DND-41 (cell line): ENCODE results near the gene MT1G.

Experiments
- ATAC-seq: fragments of 200-7000 bp; cut with Tn5 transposase; 3 replicates; pipeline ENCODE4 v1.9.1; 2021; ENCODE audit warnings: low read depth; ENCODE audit not compliant: insufficient read depth
- DNase-seq: peaks from one replicate; pipeline ENCODE4 v3.0.0-alpha.2; 2020
- H2AFZ ChIP-seq: 2 replicates; pipeline ENCODE4 v1.6.0; 2012; ENCODE audit warnings: low read depth, low read length
- H3K27ac ChIP-seq: 2 replicates; pipeline ENCODE4 v1.5.1; 2012; ENCODE audit warnings: low read length, inconsistent platforms
- H3K27me3 ChIP-seq: fragments of 200-600 bp; sonication (generic); 2 replicates; pipeline ENCODE4 v1.6.0; 2012; ENCODE audit warnings: low read length, mild to moderate bottlenecking, inconsistent platforms; ENCODE audit not compliant: insufficient read depth, poor library complexity
- H3K36me3 ChIP-seq: 2 replicates; pipeline ENCODE4 v1.5.1; 2012; ENCODE audit warnings: low read length, inconsistent platforms; ENCODE audit not compliant: insufficient read depth
- H3K4me1 ChIP-seq: 2 replicates; pipeline ENCODE4 v1.5.1; 2012; ENCODE audit warnings: mild to moderate bottlenecking, low read length; ENCODE audit not compliant: insufficient read depth
- H3K4me2 ChIP-seq: 2 replicates; pipeline ENCODE4 v1.6.0; 2012; ENCODE audit warnings: mild to moderate bottlenecking, moderate library complexity, low read length, inconsistent platforms; ENCODE audit not compliant: insufficient read depth
- H3K4me3 ChIP-seq, 2 experiments: fragments of 200-600 bp in 1 of 2; shearing (Covaris generic) in 1 of 2; 2 replicates each; pipeline ENCODE4 v1.5.1; 2012 to 2016; ENCODE audit warnings: inconsistent platforms in 2 of 2, low read length in 2 of 2, mild to moderate bottlenecking in 2 of 2, low read depth in 1 of 2, moderate library complexity in 1 of 2
- H3K79me2 ChIP-seq: 2 replicates; pipeline ENCODE4 v1.6.0; 2012; ENCODE audit warnings: low read length, inconsistent platforms; ENCODE audit not compliant: insufficient read depth
- H3K9ac ChIP-seq: 2 replicates; pipeline ENCODE4 v1.6.0; 2012; ENCODE audit warnings: low read depth, mild to moderate bottlenecking, inconsistent platforms, low read length, moderate library complexity
- H3K9me3 ChIP-seq: 2 replicates; pipeline ENCODE4 v1.5.1; 2012; ENCODE audit warnings: low read length, moderate library complexity, mild to moderate bottlenecking, inconsistent platforms; ENCODE audit not compliant: insufficient read depth, severe bottlenecking
- H4K20me1 ChIP-seq: 2 replicates; pipeline ENCODE4 v1.6.0; 2012; ENCODE audit warnings: low read length; ENCODE audit not compliant: insufficient read depth
- EZH2 ChIP-seq: IDR thresholded peaks from 3 replicates; pipeline ENCODE4 v1.6.1; 2012; ENCODE audit warnings: borderline replicate concordance, low read depth, mild to moderate bottlenecking, moderate library complexity, low read length, inconsistent platforms; ENCODE audit not compliant: severe bottlenecking
- TF ChIP-seq, protein P1 (sequence below): IDR thresholded peaks from 2 replicates; pipeline ENCODE4 v1.5.1; 2012; ENCODE audit warnings: borderline replicate concordance, low read length, moderate library complexity, mild to moderate bottlenecking; ENCODE audit not compliant: poor library complexity, severe bottlenecking; ENCODE audit errors: extremely low read depth

Gene MT1G

DNA sequence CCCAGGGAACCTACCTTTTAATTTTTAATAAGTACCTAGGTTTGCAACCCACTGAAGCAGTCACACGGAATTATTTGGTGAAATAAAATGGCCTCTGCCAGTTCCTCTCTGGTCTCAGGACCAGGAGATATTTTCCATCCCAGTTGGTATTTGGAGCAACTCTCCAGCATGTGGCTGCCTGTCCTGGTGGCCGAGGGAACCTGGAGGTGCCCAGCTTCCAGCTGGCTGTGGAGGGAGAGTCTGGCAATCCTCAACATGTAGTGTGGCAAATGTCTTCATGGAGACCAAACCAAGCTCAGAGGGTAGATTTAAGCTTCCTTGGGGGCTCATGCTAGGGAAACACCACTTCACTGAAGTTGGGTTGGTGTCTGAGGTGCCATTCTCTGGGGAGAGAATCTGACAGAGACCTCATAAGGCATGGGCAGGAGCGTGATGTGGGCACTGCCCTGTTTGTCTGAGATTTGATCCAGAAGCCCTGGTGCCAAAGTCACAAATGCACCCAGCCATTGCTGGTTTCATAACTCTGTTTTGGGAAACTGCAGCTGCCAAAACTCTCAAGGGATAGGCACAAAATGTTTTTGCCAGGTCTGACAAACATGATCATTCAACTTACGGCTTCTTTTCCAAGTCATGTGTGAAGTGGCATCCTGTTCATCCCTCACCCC is 17.2 kb upstream of the MT1G start:
- no peak overlapping the region for H3K9ac ChIP-seq
- H3K9me3 ChIP-seq = no peaks in the 10 kb centered on the region

DNA sequence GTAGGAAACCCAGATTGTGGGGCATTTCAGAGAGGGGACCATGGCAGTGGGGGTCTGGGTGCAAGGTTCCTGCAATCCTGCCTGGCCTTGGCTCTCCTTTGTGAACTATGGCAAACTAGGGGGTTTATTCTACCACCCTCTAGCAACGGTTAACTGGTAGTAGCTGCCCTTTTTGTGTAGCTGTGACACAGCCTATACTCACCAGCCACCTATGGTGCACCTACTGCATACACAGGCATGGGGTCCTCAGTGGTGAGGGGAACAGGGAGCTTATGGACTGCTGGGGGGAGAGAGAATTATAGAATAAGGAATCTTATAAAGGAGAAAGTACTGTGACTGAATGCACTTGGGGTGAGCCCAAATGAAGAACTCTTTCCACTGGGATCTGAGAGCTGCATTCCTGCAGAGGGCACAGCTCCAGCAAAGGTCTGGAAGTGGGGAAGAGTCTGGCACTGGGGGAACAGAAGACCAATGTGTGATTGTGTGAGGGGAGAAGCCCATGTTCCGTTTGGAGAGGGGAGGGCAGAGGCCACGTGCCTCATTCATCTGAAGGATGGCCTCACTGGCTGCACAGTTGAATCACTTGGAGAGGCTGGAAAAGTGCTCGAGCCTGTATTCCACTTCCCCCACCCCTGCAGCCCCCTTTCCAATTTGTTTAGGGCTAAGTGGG is 16.5 kb upstream of the MT1G start:
- no peak overlapping the region for H3K4me3 ChIP-seq
- no peak overlapping the region for H2AFZ ChIP-seq
- no peaks in the 10 kb centered on the region for H3K36me3 ChIP-seq
- ATAC-seq (no peak), DNase-seq (no peak)
- no peak overlapping the region for H3K9ac ChIP-seq
- TF ChIP-seq, protein P1, sequence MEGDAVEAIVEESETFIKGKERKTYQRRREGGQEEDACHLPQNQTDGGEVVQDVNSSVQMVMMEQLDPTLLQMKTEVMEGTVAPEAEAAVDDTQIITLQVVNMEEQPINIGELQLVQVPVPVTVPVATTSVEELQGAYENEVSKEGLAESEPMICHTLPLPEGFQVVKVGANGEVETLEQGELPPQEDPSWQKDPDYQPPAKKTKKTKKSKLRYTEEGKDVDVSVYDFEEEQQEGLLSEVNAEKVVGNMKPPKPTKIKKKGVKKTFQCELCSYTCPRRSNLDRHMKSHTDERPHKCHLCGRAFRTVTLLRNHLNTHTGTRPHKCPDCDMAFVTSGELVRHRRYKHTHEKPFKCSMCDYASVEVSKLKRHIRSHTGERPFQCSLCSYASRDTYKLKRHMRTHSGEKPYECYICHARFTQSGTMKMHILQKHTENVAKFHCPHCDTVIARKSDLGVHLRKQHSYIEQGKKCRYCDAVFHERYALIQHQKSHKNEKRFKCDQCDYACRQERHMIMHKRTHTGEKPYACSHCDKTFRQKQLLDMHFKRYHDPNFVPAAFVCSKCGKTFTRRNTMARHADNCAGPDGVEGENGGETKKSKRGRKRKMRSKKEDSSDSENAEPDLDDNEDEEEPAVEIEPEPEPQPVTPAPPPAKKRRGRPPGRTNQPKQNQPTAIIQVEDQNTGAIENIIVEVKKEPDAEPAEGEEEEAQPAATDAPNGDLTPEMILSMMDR = no peak
- TF ChIP-seq EZH2 = no peak
- H4K20me1 ChIP-seq = no peaks in the 10 kb centered on the region
- no peaks in the 10 kb centered on the region for H3K79me2 ChIP-seq
- no peak overlapping the region for H3K27ac ChIP-seq
- H3K27me3 ChIP-seq = no peaks in the 10 kb centered on the region
- no peaks in the 10 kb centered on the region for H3K9me3 ChIP-seq
- H3K4me1 ChIP-seq = peaks cover 24% of the 10 kb centered on the region
- no peak overlapping the region for H3K4me2 ChIP-seq

More for the DNA sequence above, 17.2 kb upstream of the MT1G start:
- Histone ChIP-seq H3K4me2 (no peak overlapping the region), H3K36me3 (no peaks in the 10 kb centered on the region), H3K4me1 (peaks cover 24% of the 10 kb centered on the region), H3K79me2 (no peaks in the 10 kb centered on the region), H3K27ac (no peak overlapping the region), H3K27me3 (no peaks in the 10 kb centered on the region), H4K20me1 (no peaks in the 10 kb centered on the region), H2AFZ (no peak overlapping the region), H3K4me3 (no peak overlapping the region)
- TF ChIP-seq, protein P1 = no peak
- no peak for TF ChIP-seq EZH2
- ATAC-seq = no peak
- DNase-seq = no peak

DNA sequence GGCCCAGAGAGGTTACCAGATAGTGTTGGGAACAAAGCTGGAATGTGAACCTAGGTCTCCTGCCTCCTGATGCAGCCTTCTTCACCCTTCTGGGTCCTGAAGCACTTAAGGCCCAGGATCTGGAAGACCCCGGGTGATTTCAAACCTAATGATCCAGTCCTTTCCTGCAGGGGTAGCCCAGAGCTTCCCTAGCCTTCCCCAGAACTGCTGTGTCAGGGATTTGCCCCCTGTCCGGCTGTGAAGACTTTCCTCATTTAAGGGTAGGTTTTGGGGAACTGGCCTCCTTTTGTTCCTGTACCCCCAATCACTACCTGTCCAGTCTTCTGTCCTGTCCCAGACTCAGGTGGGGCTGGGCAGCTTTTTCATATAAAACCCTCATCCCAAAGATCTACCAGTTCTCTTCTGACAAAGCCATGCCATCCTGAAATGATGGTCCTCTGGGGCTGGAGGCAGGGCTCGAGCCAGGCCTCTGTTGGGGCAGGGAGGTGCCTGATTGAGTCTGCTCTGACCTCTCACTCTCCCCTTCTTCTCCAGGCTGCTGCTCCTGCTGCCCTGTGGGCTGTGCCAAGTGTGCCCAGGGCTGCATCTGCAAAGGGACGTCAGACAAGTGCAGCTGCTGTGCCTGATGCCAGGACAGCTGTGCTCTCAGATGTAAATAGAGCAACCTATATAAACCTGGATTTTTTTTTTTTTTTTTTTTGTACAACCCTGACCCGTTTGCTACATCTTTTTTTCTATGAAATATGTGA is 15.7 kb upstream of the MT1G start:
- H3K27me3 ChIP-seq = no peaks in the 10 kb centered on the region
- peak overlapping the region; percentile 99 for H3K4me2 ChIP-seq
- TF ChIP-seq EZH2 = no peak
- TF ChIP-seq, protein P1 = no peak
- H4K20me1 ChIP-seq = no peaks in the 10 kb centered on the region
- H3K9me3 ChIP-seq = no peaks in the 10 kb centered on the region
- DNase-seq (no peak), ATAC-seq (no peak)
- peak overlapping the region; percentile 91; the same call in 1 of the 2 replicates for H2AFZ ChIP-seq
- peak overlapping the region in 1 of 2 experiments; percentile 93; a peak in 2 of 4 replicates for H3K4me3 ChIP-seq
- no peak overlapping the region for H3K27ac ChIP-seq
- H3K36me3 ChIP-seq = no peaks in the 10 kb centered on the region
- H3K4me1 ChIP-seq = peaks cover 24% of the 10 kb centered on the region
- H3K79me2 ChIP-seq = no peaks in the 10 kb centered on the region
- peak overlapping the region; percentile 92 for H3K9ac ChIP-seq
